Mesodermal cell (in vitro differentiated cells): ENCODE results near the gene NRL.
"Not testable (repeated sequence)": the region's sequence is repeated elsewhere in the genome, so short reads cannot be mapped to it uniquely, and the experiment has no call there.

Experiments
- H3K27ac ChIP-seq: 2 replicates; pipeline ENCODE4 v1.7.0; 2013; ENCODE audit warnings: mild to moderate bottlenecking, low read depth, low read length, moderate library complexity; ENCODE audit not compliant: severe bottlenecking
- H3K36me3 ChIP-seq: 2 replicates; pipeline ENCODE4 v1.7.1; 2013; ENCODE audit warnings: mild to moderate bottlenecking, low read length, moderate library complexity; ENCODE audit not compliant: control insufficient read depth, insufficient read depth
- H3K4me1 ChIP-seq: one replicate; pipeline ENCODE4 v1.7.1; 2013; ENCODE audit warnings: mild to moderate bottlenecking, low read length; ENCODE audit not compliant: insufficient read depth, control insufficient read depth, poor library complexity, severe bottlenecking
- H3K4me3 ChIP-seq: 2 replicates; pipeline ENCODE4 v1.7.0; 2013; ENCODE audit warnings: low read length, control low read depth, mild to moderate bottlenecking; ENCODE audit not compliant: insufficient read depth, poor library complexity, severe bottlenecking; ENCODE audit errors: extremely low read depth
- H3K9me3 ChIP-seq: 2 replicates; pipeline ENCODE4 v1.7.1; 2013; ENCODE audit warnings: mild to moderate bottlenecking, low read length, moderate library complexity; ENCODE audit not compliant: control insufficient read depth
- WGBS, 2 experiments: methylation state at CpG; one replicate each; pipeline ENCODE4 v1.1.5; 2013; ENCODE audit warnings: missing lambda C conversion rate in 2 of 2; ENCODE audit not compliant: insufficient coverage in 2 of 2; 5-methylcytosine and 5-hydroxymethylcytosine counted together

Gene NRL

GRCh38 chr14:24042746-24043145, 72.0 kb downstream of the NRL start:
- no peak overlapping the region for H3K27ac ChIP-seq
- WGBS, 2 experiments = 61 to 77% methylated on average over 4 to 5 of the region's 5 CpGs
- no peaks in the 10 kb centered on the region for H3K4me1 ChIP-seq
- H3K36me3 ChIP-seq = no peaks in the 10 kb centered on the region
- H3K9me3 ChIP-seq = no peaks in the 10 kb centered on the region
- H3K4me3 ChIP-seq = no peak overlapping the region

- no peak overlapping the region for H3K27ac ChIP-seq
- WGBS, 2 experiments = 38 to 60% methylated on average over 1 to 2 of the region's 2 CpGs
Measured at GRCh38 chr14:24040692-24041091, 74.1 kb downstream of the NRL start.

GRCh38 chr14:24038686-24039085, 76.1 kb downstream of the NRL start:
- Histone ChIP-seq H3K4me1 (peaks cover 3% of the 10 kb centered on the region), H3K4me3 (no peak overlapping the region), H3K27ac (no peak overlapping the region), H3K9me3 (peaks cover 4% of the 10 kb centered on the region), H3K36me3 (no peaks in the 10 kb centered on the region)
- WGBS, 2 experiments = 83 to 100% methylated on average over 1 of the region's 2 CpGs

More at GRCh38 chr14:24040692-24041091, 74.1 kb downstream of the NRL start:
- H3K4me1 ChIP-seq = peaks cover 3% of the 10 kb centered on the region
- H3K9me3 ChIP-seq = no peaks in the 10 kb centered on the region
- no peak overlapping the region for H3K4me3 ChIP-seq
- H3K36me3 ChIP-seq = no peaks in the 10 kb centered on the region

GRCh38 chr14:24037658-24038037, 77.1 kb downstream of the NRL start:
- 89 to 92% methylated on average over 13 of the region's 14 CpGs for WGBS, 2 experiments
- Histone ChIP-seq H3K9me3 (peaks cover 9% of the 10 kb centered on the region), H3K36me3 (no peaks in the 10 kb centered on the region), H3K27ac (no peak overlapping the region), H3K4me1 (peaks cover 3% of the 10 kb centered on the region), H3K4me3 (no peak overlapping the region)

GRCh38 chr14:24036963-24037657, 77.6 kb downstream of the NRL start:
- peak overlapping the region; percentile 50 for H3K4me3 ChIP-seq
- peaks cover 15% of the 10 kb centered on the region for H3K9me3 ChIP-seq
- not testable (repeated sequence) for H3K4me1 ChIP-seq, H3K27ac ChIP-seq, H3K36me3 ChIP-seq
- 43 to 58% methylated on average over 3 to 5 of the region's 10 CpGs for WGBS, 2 experiments

- H3K27ac ChIP-seq = peak overlapping the region; percentile 71
- WGBS, 2 experiments = 1% methylated on average over 44 to 47 of the region's 50 CpGs
- peaks cover 3% of the 10 kb centered on the region for H3K4me1 ChIP-seq
- H3K36me3 ChIP-seq = no peaks in the 10 kb centered on the region
- H3K9me3 ChIP-seq = peaks cover 16% of the 10 kb centered on the region
- H3K4me3 ChIP-seq = peak overlapping the region; percentile 50
Measured at GRCh38 chr14:24036169-24036962, 78.4 kb downstream of the NRL start.

- H3K4me1 ChIP-seq, H3K27ac ChIP-seq, H3K36me3 ChIP-seq: not testable (repeated sequence)
- Histone ChIP-seq H3K4me3 (peak overlapping the region; percentile 50), H3K9me3 (peaks cover 22% of the 10 kb centered on the region)
- 60% methylated on average over 1 of the region's 4 CpGs; no CpG with 5 or more reads in 1 of the 2 experiments for WGBS, 2 experiments
Measured at GRCh38 chr14:24035769-24036168, 79.0 kb downstream of the NRL start.

GRCh38 chr14:24032727-24033418, 81.9 kb downstream of the NRL start:
- Histone ChIP-seq H3K4me3 (no peak overlapping the region), H3K4me1 (peaks cover 3% of the 10 kb centered on the region), H3K27ac (no peak overlapping the region), H3K9me3 (peaks cover 24% of the 10 kb centered on the region), H3K36me3 (no peaks in the 10 kb centered on the region)
- 64 to 94% methylated on average over 2 of the region's 2 CpGs for WGBS, 2 experiments

GRCh38 chr14:24031331-24031730, 83.4 kb downstream of the NRL start:
- H3K4me1 ChIP-seq, H3K4me3 ChIP-seq, H3K27ac ChIP-seq, H3K36me3 ChIP-seq: not testable (repeated sequence)
- WGBS, 2 experiments = no CpG with 5 or more reads among the region's 2 CpGs
- H3K9me3 ChIP-seq = peaks cover 24% of the 10 kb centered on the region

GRCh38 chr14:24029687-24030086, 85.1 kb downstream of the NRL start:
- H3K4me3 ChIP-seq, H3K27ac ChIP-seq, H3K36me3 ChIP-seq, H3K4me1 ChIP-seq: not testable (repeated sequence)
- WGBS, 2 experiments = no CpG with 5 or more reads among the region's 3 CpGs
- H3K9me3 ChIP-seq = peaks cover 24% of the 10 kb centered on the region
